ENCODE data around the gene TMEM237.

Gene TMEM237

GRCh38 chr2:201642579-201643215 is 606 bp downstream of the TMEM237 start:
- DNase-seq, result peak; percentile 96

- no peak for DNase-seq
These were observed 1.2 kb downstream of the TMEM237 start for GRCh38 chr2:201642086-201642578.

GRCh38 chr2:201639205-201639604 is 4.1 kb downstream of the TMEM237 start:
- DNase-seq, result no peak

- DNase-seq, result no peak
These were observed 5.0 kb downstream of the TMEM237 start for GRCh38 chr2:201638326-201638725.

GRCh38 chr2:201633661-201634249 is 9.5 kb downstream of the TMEM237 start:
- DNase-seq, result no peak

GRCh38 chr2:201631041-201631440 is 12.3 kb downstream of the TMEM237 start:
- no peak for DNase-seq

- DNase-seq, result no peak
These were observed 12.7 kb downstream of the TMEM237 start for GRCh38 chr2:201630577-201630976.

GRCh38 chr2:201628545-201628944 is 14.8 kb downstream of the TMEM237 start:
- DNase-seq, result no peak

GRCh38 chr2:201622306-201622970 is 20.9 kb downstream of the TMEM237 start:
- DNase-seq, result no peak

- DNase-seq, result no peak
These were observed 21.9 kb downstream of the TMEM237 start for GRCh38 chr2:201621293-201621999.

GRCh38 chr2:201618744-201619662 is 24.3 kb downstream of the TMEM237 start:
- peak; percentile 70 for DNase-seq

GRCh38 chr2:201608021-201608420 is 35.3 kb downstream of the TMEM237 start:
- DNase-seq, result no peak

- no peak for DNase-seq
These were observed 35.7 kb downstream of the TMEM237 start for GRCh38 chr2:201607568-201607967.

GRCh38 chr2:201600906-201601305 is 42.4 kb downstream of the TMEM237 start:
- no peak for DNase-seq

GRCh38 chr2:201597397-201597796 is 45.9 kb downstream of the TMEM237 start:
- DNase-seq, result no peak

GRCh38 chr2:201580486-201580885 is 62.8 kb downstream of the TMEM237 start:
- DNase-seq, result no peak

GRCh38 chr2:201579536-201579935 is 63.8 kb downstream of the TMEM237 start:
- no peak for DNase-seq

GRCh38 chr2:201575971-201576370 is 67.3 kb downstream of the TMEM237 start:
- DNase-seq, result no peak

- DNase-seq, result no peak
These were observed 68.5 kb downstream of the TMEM237 start for GRCh38 chr2:201574766-201575165.

- DNase-seq, result no peak
These were observed 70.3 kb downstream of the TMEM237 start for GRCh38 chr2:201572846-201573508.

Measured in right kidney (tissue), 1 donor.